Panc1 (cell line): ENCODE data around the gene NIPBL. TPM values are rescaled to one million over a fixed set of nuclear protein-coding genes. Genes with fewer than 3 reads are reported as not detected.
"Not testable (repeated sequence)": the region's sequence is repeated elsewhere in the genome, so short reads cannot be mapped to it uniquely, and the experiment has no call there.

Source experiments
- ATAC-seq: fragments of 200-7000 bp; cut with Tn5 transposase; 2 replicates; pipeline ENCODE4 v1.9.1; 2020; ENCODE audit warnings: mild to moderate bottlenecking, moderate library complexity
- BruUV-seq: library from RNA; stranded (reverse); fragments of 400-500 nt; replicated peaks from 2 replicates; lab custom pipeline; 2021; lab: Mats Ljungman, UMichigan
- CTCF ChIA-PET: fragments of 300-600 bp; sonication (Branson Sonifier 250); formaldehyde crosslinking; loops from one replicate; lab custom pipeline; 2022; ENCODE audit warnings: antibody characterized with exemption; lab: Charles Lee
- POLR2A ChIA-PET: fragments of 300-600 bp; sonication (Branson Sonifier 250); formaldehyde crosslinking; loops from one replicate; lab custom pipeline; 2022; ENCODE audit warnings: antibody characterized with exemption; lab: Charles Lee
- DNase-seq: peaks from one replicate; pipeline ENCODE4 v3.0.0-alpha.2; 2010; ENCODE audit warnings: low read depth, low spot score
- H3K27ac ChIP-seq: 2 replicates; pipeline ENCODE4 v1.5.1; 2011; ENCODE audit warnings: mild to moderate bottlenecking, low read length, inconsistent platforms
- H3K27me3 ChIP-seq: fragments of 200-500 bp; sonication (Bioruptor generic); 2 replicates; pipeline ENCODE4 v1.6.0; 2014; ENCODE audit warnings: low read length, inconsistent platforms; ENCODE audit not compliant: control insufficient read depth, insufficient read depth
- H3K36me3 ChIP-seq: fragments of 200-500 bp; sonication (Bioruptor generic); 2 replicates; pipeline ENCODE4 v1.5.1; 2014; ENCODE audit warnings: inconsistent platforms, mild to moderate bottlenecking, low read length, moderate library complexity; ENCODE audit not compliant: control insufficient read depth, insufficient read depth
- H3K4me1 ChIP-seq: 2 replicates; pipeline ENCODE4 v1.5.1; 2011; ENCODE audit warnings: inconsistent platforms, mild to moderate bottlenecking, low read length, moderate library complexity; ENCODE audit not compliant: control insufficient read depth, insufficient read depth
- H3K4me3 ChIP-seq, 2 experiments: 2 replicates each; pipeline ENCODE4 v1.5.1; 2011 to 2012; ENCODE audit warnings: low read depth in 2 of 2, low read length in 2 of 2, mild to moderate bottlenecking in 2 of 2, inconsistent platforms in 1 of 2, moderate library complexity in 1 of 2
- H3K9me3 ChIP-seq: fragments of 200-500 bp; sonication (Bioruptor generic); 2 replicates; pipeline ENCODE4 v1.5.1; 2014; ENCODE audit warnings: low read depth, mild to moderate bottlenecking, inconsistent platforms, low read length, moderate library complexity; ENCODE audit not compliant: control insufficient read depth, insufficient read depth
- SIN3A ChIP-seq: IDR thresholded peaks from 2 replicates; pipeline ENCODE4 v1.6.1; 2012; ENCODE audit warnings: low read depth, mild to moderate bottlenecking, low read length, moderate library complexity, borderline replicate concordance; ENCODE audit not compliant: insufficient read depth
- TCF7L2 ChIP-seq: IDR thresholded peaks from 2 replicates; pipeline ENCODE4 v1.6.1; 2011; ENCODE audit warnings: mild to moderate bottlenecking, low read depth, low read length, inconsistent platforms
- in situ Hi-C: cut with HindIII; loops from 2 replicates; pipeline ENCODE4 v1.10.0; 2016; ENCODE audit warnings: low sequenced_read_pairs, low pct_unique_long_range_greater_than_20kb
- intact Hi-C: fragments of 100-400 bp; cut with micrococcal nuclease; formaldehyde crosslinking; loops from one replicate; pipeline ENCODE4 v1.10.0; 2022; ENCODE audit not compliant: unreplicated experiment
- total RNA-seq: library from RNA; stranded (reverse); gene quantifications from one replicate; pipeline ENCODE4 v1.2.1, GENCODE V29; 2021; ENCODE audit not compliant: unreplicated experiment
- TF ChIP-seq, protein P1 (sequence below): fragments of 450-650 bp; IDR thresholded peaks from 2 replicates; pipeline ENCODE4 v1.5.1; 2017; ENCODE audit warnings: mild to moderate bottlenecking

NIPBL gene
- total RNA-seq, 1 experiment from 2014 or later = 41.6 TPM

DNA sequence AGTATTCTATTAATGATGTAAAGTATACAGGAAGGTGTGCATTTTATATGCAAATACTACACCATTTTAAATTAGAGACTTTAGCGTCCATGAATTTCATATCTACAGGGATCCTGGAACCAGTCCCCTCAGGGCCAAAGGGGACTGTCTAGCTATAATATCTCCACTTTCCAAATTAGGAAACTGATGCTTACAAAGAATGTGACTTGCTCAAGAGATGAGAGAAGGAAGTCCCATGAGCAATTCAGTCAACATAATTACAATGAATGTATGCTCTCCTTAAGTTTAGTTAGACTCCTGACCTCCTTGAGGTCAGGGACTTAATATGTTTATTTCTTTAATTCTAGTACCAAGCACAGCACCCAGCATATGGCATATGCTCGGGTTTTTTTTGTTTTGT is 23.7 kb downstream of the NIPBL start:
- no peaks in the 10 kb centered on the region for H3K36me3 ChIP-seq
- no peaks in the 10 kb centered on the region for H3K27me3 ChIP-seq
- intact Hi-C loops (no loop called here), in situ Hi-C loops (no loop called here)
- ATAC-seq (no peak), DNase-seq (no peak)
- H3K27ac ChIP-seq = no peak overlapping the region
- no peak overlapping the region for H3K4me3 ChIP-seq
- BruUV-seq = no TSS peak
- POLR2A ChIA-PET = no interaction called here
- no peaks in the 10 kb centered on the region; the same call in 1 of the 2 replicates for H3K4me1 ChIP-seq
- CTCF ChIA-PET = no interaction called here
- no peak for TF ChIP-seq SIN3A
- TF ChIP-seq, protein P1, sequence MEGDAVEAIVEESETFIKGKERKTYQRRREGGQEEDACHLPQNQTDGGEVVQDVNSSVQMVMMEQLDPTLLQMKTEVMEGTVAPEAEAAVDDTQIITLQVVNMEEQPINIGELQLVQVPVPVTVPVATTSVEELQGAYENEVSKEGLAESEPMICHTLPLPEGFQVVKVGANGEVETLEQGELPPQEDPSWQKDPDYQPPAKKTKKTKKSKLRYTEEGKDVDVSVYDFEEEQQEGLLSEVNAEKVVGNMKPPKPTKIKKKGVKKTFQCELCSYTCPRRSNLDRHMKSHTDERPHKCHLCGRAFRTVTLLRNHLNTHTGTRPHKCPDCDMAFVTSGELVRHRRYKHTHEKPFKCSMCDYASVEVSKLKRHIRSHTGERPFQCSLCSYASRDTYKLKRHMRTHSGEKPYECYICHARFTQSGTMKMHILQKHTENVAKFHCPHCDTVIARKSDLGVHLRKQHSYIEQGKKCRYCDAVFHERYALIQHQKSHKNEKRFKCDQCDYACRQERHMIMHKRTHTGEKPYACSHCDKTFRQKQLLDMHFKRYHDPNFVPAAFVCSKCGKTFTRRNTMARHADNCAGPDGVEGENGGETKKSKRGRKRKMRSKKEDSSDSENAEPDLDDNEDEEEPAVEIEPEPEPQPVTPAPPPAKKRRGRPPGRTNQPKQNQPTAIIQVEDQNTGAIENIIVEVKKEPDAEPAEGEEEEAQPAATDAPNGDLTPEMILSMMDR = no peak
- no peaks in the 10 kb centered on the region for H3K9me3 ChIP-seq

DNA sequence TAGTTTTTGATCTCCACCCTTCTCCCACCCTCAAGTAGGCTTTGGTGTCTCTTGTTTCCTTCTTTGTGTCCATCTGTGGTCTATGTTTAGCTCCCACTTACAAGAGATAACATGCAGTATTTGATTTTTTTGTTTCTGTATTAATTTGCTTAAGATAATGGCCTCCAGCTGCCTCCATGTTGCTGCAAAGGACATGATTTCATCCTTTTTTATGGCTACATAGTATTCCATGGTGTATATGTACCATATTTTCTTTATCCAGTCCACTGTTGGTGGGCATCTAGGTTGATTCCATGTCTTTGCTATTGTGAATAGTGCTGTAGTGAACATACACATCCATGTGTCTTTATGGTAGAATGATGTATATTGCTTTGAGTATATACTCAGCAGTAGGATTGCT is 24.5 kb downstream of the NIPBL start:
- CTCF ChIA-PET, ATAC-seq, H3K27ac ChIP-seq, in situ Hi-C loops, H3K27me3 ChIP-seq, POLR2A ChIA-PET, DNase-seq, H3K36me3 ChIP-seq, intact Hi-C loops, H3K4me3 ChIP-seq, BruUV-seq, H3K4me1 ChIP-seq, H3K9me3 ChIP-seq: not testable (repeated sequence)

DNA sequence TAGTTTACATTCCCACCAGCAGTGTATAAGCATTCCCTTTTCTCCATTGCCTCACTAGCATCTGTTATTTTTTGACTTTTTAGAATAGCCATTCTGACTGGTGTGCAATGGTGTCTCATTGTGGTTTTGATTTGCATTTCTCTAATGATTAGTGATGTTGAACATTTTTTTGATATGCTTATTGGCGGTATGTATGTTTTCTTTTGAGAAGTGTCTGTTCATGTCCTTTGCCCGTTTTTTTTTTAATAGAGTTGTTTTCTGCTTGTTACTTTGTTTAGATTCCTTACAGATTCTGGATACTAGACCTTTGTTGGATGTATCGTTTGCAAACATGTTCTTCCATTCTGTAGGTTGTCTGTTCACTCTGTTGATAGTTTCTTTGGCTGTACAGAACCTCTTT is 25.3 kb downstream of the NIPBL start:
- Histone ChIP-seq H3K9me3 (no peaks in the 10 kb centered on the region), H3K4me1 (no peaks in the 10 kb centered on the region; the same call in 1 of the 2 replicates), H3K27me3 (no peaks in the 10 kb centered on the region), H3K27ac (no peak overlapping the region), H3K36me3 (no peaks in the 10 kb centered on the region), H3K4me3 (no peak overlapping the region)
- POLR2A ChIA-PET = no interaction called here
- BruUV-seq = no TSS peak
- ATAC-seq = no peak
- intact Hi-C loops = no loop called here
- in situ Hi-C loops = no loop called here
- CTCF ChIA-PET = no interaction called here
- TF ChIP-seq, protein P1 = no peak
- no peak for TF ChIP-seq TCF7L2
- no peak for DNase-seq

DNA sequence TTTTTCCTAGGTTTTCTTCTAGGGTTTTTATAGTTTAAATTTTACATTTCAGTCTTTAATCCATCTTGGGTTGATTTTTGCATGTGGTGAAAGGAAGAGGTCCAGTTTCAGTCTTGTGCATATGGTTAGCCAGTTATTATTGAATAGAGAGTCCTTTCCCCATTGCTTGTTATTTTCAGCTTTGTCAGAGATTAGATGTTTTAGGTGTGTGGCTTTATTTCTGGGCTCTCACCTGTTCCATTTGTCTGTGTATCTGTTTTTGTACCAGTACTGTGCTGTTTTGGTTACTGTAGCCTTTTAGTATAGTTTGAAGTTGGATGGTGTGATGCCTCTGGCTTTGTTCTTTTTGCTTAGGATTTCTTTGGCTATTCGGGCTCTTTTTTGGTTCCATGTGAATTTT is 25.8 kb downstream of the NIPBL start:
- DNase-seq (no peak), ATAC-seq (no peak)
- Histone ChIP-seq H3K36me3 (no peaks in the 10 kb centered on the region), H3K27me3 (no peaks in the 10 kb centered on the region), H3K9me3 (no peaks in the 10 kb centered on the region), H3K27ac (no peak overlapping the region), H3K4me1 (no peaks in the 10 kb centered on the region; the same call in 1 of the 2 replicates), H3K4me3 (no peak overlapping the region)
- no peak for TF ChIP-seq TCF7L2
- ChIA-PET POLR2A (no interaction called here), CTCF (no interaction called here)
- in situ Hi-C loops = no loop called here
- no TSS peak for BruUV-seq
- intact Hi-C loops = no loop called here
